ENCODE results near the gene RASA3.

GRCh38 chr13:114108141-114108761 lies 24.2 kb downstream of the RASA3 start:
- TF ChIP-seq, protein P1, sequence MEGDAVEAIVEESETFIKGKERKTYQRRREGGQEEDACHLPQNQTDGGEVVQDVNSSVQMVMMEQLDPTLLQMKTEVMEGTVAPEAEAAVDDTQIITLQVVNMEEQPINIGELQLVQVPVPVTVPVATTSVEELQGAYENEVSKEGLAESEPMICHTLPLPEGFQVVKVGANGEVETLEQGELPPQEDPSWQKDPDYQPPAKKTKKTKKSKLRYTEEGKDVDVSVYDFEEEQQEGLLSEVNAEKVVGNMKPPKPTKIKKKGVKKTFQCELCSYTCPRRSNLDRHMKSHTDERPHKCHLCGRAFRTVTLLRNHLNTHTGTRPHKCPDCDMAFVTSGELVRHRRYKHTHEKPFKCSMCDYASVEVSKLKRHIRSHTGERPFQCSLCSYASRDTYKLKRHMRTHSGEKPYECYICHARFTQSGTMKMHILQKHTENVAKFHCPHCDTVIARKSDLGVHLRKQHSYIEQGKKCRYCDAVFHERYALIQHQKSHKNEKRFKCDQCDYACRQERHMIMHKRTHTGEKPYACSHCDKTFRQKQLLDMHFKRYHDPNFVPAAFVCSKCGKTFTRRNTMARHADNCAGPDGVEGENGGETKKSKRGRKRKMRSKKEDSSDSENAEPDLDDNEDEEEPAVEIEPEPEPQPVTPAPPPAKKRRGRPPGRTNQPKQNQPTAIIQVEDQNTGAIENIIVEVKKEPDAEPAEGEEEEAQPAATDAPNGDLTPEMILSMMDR (IDR thresholded peaks at IDR 0.05) = no peak
- TF ChIP-seq EP300 (IDR thresholded peaks at IDR 0.05) = no peak

Measured in gastroesophageal sphincter (tissue), 3 donors.